D341Med (cell line): ENCODE data around the gene SHB.
"Not testable (repeated sequence)": the region's sequence is repeated elsewhere in the genome, so short reads cannot be mapped to it uniquely, and the experiment has no call there.

Source experiments
- DNase-seq: peaks from one replicate; pipeline ENCODE4 v3.0.0; 2012; ENCODE audit warnings: low spot score

Gene SHB

DNA sequence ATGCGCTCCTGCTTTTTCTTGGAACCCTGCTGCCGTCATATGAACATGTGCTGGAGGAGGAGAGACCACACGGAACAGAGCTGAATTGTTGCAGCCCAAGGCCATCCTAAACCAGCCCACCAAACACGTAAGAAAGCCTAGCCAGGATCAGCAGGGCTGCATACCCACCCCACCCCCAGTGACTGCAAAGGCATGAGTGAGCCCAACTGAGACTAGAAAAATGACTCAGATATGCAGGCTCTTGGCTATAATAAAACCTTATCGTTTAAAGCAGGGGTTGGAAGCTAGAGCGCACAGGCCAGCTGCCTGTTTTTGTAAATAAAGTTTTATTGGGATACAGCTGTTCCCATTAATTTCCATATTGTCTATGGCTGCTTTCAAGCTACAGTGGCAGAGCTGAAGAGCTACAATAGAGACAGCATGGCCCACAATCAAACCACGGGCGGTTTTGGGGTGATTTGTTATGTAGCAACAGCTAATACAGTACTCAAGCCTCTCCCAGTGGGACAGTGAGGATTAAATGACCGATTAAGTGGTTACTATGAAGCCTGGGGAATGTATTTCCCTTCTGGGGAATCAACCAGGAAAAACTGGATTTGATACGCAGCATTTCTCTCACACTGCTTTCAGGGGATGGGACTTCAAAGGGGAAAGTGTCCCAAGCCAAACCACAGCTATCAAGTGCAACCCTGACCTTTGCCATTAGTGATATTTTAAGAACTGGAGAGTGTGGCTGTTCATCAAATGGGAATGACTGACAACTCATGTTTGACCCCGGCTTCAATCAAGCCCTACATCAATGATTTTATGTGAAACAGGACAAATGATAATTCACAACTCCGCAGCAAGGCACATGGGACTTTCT is 6.3 kb downstream of the SHB start:
- DNase-seq = no peak

DNA sequence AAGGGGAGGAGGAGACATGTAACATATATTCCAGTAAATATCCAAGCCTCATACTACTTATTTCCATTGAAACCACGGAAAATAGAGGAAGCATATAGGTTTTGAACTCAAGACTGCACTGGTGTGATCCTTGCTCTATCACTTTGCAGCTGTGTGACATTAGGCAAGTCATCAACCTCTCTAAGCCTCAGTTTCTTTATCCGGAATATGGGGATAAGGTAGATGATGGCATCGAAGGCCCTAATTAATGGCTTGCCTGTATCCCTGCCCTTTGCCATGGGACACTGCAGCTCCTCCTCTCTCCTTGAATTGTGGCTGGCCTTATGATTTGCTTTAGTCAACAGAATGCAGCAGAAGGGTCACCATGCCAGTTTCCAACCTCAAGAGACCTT is 6.9 kb downstream of the SHB start:
- DNase-seq = no peak

DNA sequence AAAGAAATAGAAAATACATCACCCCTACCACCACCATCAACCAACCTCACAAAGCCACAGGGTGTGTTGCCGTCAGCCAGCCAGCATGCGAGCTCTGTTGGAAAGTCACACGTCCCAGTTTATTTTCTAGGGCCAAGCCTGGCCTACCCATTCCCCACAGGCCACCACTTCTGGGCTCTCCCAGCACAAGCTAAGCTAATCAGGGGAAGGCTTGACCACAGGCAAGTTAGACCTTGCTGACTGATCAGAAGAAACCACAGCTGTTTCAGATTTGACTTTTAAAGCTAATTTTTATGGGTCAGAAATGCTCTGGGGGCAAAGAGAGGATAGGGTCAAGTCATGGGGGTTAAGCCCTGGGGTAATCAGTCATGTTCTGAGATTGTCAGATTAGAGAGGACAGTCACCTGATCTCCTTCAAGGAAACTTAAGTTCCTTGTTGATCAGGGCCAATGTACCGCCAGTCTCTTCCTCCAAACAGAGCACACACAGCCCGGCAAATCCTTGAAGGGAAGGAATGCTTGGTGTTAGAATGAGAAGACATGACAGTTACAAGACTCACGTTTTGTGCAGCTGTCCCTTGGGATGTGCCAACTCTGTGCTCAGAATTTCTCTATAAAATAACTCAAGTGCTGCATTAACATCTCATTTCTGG is 7.6 kb downstream of the SHB start:
- DNase-seq = no peak

DNA sequence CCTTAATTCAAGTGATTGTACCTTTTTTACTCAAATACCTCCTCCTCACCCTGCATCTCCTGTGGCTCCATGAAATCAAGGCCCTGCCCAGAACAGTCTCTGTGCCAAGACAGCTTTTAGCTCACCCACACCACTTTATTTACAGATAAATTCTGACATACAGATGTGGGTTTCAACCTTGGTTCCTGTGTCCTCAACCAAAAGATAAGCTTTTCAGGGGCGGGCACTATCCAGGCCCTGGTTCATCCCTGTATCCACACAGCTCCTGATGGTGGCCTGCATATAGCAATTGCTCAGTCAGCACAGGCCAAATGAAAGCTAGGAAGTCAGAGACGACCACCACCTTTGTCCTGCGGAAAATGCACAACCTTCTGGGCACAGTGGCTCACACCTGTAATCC is 8.3 kb downstream of the SHB start:
- no peak for DNase-seq

DNA sequence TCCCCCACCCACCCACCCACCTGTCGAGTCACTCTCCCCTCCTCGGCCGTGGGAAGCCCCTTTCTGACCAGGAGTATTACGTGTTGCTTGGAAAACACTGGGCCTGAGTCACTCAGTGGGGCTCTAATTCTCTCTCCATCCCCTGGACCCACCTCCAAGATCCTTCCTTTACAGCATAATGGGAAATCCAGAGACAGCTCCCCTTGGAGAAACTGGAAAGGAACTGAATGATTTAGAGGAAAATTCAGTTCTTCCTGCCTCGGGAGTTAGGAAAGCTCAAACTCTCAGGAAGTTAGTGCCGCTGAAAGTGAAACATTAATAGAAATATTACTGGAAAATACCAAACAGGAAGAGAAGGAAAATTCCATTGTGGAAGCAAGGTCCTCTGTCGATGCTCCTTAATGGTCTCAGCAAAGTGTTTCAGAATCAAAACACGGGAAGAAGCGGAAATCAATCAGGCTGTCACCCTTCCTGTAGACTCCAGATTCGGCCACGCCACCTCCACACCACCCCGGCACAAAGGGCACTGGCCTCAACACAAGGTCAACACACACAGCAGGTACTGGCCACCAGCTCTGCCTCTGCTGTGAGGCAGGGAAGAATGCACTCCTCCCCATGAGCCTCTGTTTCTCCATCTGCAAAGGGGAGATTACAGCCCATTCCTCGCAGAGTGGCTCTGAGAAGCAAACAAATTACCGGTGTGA is 9.6 kb downstream of the SHB start:
- DNase-seq = no peak

DNA sequence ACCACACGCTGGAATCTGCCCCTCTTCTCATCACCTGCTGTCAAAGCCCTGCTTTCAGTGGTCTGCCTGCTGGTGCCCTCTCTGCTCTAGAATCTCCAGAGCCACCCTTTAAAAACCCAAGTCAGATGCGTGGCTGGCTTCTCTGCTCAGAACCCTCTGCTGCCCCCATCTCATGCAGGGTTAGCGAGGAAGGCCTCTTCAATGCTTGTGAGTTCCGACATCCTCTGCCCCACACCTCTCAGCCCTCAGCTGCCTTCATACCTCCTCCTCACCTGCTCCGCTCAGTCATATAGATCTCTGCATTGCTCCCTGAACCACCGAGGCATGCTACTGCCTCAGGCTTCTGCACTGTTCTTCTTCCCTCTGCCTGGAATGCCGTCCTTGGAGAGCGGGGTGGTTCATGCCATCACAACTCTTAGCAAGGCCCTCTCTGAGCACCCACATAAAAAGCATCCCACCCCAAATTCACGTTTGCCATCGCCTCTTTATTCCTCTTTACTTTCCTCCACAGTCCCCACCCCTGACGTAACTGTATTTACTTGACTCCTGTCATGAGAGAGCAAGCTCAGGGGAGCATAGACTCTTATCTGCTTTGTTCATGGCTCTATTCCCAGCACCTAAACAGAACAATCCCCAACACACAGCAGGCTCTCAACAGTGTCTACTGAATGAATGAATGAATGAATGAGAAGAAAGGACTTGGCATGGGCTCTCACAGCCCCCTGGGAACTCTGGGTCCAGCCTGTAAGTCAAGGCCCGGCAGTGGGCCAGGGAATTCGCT is 10.4 kb downstream of the SHB start:
- no peak for DNase-seq

DNA sequence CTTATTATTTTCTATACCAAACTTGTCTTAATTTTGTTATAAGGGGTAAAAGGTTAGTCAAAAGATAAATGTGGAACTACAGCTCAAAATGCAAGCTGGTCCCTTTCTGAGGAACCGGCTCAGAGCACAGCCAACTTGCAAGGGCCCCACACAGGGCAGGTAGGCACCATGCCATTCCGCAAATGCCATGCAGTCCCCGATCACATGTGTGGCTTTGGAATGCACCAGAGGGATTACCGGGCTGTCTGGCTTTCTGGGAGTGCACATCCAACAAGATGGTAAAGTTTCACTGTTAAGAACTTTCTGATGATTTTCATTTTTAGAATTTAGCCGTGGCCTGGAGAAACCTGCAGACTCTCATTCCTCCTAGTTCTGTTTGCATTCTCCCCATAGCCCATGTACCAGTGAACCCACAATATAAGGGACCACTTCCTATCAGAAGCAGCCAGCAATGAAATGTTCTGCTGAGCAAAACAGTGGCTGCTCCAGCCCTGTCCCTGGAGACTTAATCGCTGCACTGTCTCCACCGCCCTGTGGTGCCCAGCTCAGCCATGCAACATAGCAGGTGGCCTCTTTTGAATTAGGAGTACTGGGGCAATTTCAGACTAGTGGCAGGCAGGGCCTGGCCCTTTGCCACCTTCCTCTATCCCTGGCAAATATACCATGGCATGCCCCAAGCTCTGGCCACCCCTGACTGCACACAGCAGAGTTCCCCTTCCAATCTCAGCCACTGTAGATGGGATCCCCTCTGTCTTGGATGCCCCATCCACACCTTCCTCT is 11.4 kb downstream of the SHB start:
- DNase-seq = peak; percentile 68

DNA sequence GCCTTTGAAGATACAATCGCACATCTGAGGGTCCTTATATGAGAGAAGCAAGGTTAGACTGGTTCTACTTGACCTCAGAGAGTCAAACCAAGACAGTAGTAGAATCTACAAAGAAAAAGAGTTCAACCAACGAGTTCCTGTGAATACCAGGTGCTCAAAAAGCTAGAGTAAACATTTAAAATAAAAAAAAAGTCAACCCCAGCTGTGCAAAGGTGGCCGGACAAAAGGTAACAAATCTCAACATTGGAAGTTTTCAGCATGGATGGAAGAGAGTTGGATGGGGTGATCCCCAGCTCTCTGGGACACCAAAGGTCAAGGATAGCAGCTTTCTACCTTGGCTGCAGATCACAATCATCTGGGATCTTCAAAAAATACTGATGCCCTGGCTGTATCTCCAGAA is 14.4 kb downstream of the SHB start:
- no peak for DNase-seq

DNA sequence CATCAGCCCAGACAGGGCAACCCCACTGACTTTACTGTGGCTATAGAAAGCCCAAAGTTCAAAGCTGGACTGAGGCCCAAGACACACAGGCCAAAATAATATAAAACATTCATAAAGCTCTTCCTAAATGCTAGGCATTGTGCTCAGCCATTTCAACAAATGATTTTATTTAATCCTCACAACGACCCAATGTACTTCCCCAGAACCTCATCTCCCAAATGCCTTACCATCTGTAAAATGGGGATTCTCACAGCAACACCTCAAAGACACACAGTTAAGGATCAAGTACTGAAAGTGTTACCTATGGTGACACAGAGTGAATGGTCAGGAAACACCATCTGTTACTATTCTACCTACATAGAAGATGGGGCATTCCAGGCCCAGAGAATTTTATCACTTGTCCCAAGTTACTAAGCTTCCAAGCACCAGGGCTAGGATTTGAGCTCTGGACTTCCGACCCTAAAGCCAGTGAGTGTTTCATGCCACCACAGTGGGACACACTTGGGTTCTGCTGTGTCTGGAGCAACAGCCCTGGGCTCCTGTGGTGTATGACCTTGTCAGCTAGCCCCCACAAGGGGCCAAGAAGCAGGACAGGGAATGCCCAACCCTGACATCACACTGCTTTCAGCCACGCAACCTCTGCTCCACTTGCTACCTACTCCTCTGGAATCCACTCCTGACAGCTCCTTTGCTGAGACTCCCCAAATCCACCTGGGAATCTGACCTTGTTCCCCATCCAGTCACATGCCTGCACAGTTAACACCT is 15.1 kb downstream of the SHB start:
- DNase-seq = no peak

DNA sequence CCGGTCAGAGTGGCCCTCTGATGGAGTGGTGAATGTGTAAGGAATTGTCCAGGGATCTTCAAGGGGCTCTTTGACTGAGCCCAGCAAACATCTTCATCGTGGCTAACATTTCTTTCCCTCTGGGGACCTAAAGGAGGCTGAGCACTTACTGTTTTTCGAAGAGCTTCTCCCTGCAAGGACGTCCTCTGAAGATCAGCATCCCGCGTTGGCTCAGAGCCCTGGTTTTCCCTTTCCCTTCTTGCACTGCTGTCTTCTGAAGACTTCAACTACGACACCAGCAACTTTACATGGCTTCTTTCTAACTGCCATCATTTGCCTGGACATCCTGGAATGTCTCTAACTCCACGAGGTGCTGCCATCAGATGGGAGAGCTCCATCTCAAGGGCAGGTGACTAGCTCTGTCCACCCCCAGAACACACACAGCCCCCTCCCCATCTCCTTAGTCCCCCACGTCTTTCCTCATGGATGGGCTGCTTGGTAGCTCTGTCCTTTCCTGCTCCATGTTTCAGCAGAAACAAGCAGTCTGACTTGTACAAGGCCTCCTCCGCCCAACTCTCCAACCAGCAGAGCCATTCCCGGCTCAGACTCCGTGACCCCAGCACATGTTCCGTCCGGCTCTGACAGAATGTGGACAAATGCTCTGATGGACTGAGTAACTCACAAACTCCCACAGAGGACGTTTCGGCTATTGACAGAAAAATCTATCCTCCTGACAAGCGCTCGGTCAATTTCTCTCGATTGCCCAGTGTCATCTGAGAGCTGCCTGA is 17.1 kb downstream of the SHB start:
- no peak for DNase-seq

DNA sequence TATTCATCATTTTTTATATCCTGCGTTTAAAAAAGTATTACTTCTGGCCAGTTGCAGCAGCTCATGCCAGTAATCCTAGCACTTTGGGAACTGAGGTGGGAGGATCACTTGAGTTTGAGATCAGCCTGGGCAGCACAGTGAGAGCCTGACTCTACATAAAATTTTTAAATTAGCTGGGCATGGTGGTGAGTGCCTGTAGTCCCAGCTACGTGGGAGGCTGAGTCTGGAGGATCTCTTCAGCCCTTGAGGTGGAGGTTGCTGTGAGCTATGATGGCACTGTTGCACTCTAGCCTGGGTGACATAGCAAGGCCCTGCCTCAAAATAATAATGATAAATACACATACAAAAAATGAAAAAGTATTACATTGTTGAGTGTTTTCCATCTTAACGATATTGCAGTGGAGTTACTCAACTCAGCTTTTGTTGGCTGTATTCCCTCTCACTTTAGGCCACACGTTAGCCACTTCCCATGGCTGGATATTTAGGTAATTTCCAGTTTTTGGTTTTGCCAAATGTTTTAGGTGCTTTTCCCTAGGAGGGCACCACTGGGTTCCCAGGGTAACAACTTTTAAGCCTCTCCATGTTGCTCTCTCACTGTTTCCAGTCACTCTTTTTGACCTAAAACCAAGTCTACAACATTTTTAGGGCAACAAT is 20.6 kb downstream of the SHB start:
- no peak for DNase-seq

DNA sequence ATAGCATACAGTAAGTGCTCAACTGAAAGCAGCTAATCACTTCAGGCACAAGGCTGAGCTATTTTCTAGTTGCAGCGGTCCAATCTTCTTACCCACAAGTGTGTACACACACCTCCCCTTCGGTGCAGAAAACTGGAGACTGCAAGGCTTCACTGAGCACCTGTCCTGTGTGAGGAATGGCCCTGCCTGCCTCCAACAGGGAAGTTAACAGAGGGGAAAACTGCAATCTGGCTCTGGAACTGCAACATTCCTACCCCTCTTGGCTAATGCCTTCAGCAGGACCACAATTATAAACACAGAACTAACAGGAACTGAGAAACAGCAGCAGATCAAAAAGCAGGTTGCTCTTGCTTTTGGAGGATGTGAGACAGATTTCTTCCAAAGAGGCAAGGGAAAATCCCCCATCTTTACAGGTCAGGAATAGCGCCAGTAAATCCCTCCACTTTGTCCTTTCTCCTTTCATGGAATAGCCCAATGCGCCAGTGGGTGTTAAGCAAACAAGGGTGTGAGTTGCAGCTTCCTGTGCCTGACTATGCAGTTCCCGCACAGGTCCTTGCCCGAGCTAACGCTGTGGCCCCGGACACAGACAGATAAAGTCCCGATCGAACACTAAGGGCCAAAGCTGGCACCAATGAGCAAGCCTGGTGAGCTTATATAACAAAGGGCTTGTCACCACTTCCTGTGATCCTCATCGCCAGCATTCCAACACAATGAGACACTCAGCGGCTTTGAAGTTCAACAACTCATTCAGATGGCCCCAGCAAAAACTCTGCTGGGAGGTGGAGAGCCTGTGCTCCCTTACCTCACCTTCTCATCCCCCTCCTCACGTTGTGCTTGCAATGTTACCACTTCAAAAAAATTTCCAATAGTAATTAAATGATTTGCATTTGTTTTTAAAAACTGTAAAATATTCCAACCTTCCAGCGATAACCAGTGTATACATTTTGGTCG is 21.5 kb downstream of the SHB start:
- no peak for DNase-seq

DNA sequence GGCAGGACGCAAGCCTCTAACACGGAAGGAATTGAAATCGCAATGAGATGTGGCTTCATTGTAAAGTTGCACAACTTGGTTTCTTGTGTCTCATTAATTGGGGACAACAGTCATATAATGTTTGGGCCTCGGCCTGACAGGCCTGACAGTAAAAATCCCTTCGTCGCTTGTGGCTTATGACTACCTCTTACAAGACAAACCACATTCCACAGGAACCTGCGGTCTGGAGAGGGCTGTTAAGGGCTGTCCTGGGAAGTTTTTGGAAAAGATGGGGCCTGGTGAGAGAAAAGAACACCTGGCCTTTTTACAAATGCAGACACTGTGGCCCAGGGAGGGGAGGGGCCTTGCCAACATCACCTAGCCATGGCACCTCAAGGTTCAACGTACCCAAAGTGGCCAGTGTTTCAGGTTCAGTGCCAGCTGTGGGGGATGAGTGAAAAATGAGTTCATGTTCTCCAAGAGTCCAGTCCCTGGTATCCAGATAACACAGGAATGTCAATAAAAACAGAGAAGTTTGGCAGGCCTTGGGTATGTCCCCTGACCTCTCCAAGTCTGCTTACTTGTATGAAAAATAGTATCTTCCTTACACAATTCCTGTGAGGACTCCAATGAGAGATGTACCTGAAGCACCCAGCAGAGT is 22.2 kb downstream of the SHB start:
- DNase-seq = no peak

DNA sequence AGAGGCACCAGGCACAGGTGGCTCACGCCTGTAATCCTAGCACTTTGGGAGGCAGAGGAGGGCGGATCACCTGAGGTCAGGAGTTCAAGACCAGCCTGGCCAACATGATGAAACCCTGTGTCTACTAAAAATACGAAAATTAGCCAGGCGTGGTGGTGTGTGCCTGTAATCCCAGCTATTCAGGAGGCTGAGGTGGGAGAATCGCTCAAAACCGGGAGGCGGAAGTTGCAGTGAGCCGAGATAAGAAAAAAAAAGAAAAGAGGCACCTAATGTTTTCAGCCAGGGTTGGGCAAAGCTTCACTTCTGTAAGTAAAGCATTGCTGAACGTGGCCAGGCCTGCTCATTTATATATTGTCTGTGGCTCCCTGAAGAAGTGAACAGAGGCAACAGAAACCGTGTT is 23.1 kb downstream of the SHB start:
- not testable (repeated sequence) for DNase-seq

DNA sequence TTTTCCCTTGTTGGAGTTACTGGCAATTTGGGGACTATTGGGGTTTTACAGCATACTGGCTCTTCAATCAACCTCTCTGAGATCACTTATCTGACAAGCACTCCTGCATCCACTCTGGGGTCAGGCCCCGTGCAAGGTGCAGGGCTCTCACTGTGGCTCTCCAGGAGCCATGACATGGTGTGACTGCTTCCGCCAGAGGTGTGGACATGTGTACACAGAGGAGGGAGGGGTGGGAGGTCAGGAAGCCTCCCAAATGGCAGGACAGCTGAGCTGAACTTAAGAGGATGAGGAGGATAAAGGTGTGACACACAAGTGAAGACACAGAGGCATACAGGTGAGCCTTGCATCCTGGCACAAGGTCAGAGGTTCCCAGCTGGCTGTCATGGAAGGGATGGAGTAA is 24.3 kb downstream of the SHB start:
- DNase-seq = no peak

DNA sequence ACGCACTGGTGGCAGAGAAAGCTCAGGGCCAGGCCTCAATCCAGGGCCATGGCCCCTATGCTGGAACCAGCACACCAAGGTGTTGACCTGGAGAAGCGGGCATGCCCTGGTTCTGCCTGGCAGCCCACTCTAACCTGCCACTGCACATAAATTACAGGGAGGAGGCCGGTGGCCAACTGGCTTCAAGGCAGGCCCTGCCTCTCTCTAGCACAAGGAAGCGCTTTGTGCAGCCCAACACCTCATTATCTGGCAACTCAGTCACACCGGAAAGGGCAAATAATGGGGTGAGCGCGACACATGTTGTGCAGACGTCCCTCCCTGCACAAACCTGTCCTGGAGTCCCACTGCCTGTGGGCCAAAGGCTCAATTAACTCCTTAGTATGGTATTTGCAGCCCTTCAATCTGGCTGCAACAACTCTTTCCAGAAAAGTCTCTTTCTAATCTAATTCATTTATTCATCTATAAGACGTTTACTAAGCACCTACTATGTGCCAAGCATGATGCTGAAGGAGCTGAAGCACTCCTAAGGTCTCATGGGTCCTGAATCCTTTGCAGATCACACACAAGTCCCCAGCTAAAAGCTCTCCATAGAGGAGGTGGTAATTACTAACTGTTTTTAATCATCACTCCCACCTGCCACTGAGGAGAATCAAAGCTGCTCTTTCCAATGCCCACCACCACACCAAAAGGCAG is 24.9 kb downstream of the SHB start:
- DNase-seq = no peak
